AG10803 (cell line): ENCODE measurements around the gene AKT1.

ENCODE experiments used
- DNase-seq: peaks from one replicate; pipeline ENCODE4 v3.0.0; 2010; ENCODE audit warnings: low read depth
- H3K4me3 ChIP-seq: 2 replicates; pipeline ENCODE4 v1.5.1; 2011; ENCODE audit warnings: mild to moderate bottlenecking, low read length, control low read depth
- TF ChIP-seq, protein P1 (sequence below): conservative IDR thresholded peaks from 2 replicates; pipeline ENCODE4 v1.5.1; 2011; ENCODE audit warnings: mild to moderate bottlenecking, low read length, control low read depth, inconsistent platforms

AKT1 gene

DNA sequence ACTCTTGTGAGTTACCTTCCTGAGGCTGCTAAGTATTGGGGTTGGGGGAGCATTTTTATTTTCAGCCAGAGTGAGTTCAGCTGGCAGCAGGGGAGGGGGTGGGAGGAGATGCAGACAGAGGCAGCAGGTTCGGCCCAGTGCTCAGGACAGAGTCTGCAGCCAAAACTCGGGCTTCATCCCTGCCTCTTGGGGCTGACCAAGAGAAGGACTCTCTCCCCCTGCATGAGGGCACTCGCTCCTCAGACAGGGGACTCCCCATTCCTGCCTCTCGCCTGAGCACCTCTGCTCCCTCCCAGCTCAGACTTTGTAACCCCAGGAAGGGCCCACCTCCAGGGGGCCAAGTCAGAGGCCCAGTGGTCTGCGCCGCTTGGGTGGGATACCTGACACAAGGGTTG, 1.1 kb upstream of the AKT1 start:
- no peak overlapping the region for H3K4me3 ChIP-seq
- TF ChIP-seq, protein P1, sequence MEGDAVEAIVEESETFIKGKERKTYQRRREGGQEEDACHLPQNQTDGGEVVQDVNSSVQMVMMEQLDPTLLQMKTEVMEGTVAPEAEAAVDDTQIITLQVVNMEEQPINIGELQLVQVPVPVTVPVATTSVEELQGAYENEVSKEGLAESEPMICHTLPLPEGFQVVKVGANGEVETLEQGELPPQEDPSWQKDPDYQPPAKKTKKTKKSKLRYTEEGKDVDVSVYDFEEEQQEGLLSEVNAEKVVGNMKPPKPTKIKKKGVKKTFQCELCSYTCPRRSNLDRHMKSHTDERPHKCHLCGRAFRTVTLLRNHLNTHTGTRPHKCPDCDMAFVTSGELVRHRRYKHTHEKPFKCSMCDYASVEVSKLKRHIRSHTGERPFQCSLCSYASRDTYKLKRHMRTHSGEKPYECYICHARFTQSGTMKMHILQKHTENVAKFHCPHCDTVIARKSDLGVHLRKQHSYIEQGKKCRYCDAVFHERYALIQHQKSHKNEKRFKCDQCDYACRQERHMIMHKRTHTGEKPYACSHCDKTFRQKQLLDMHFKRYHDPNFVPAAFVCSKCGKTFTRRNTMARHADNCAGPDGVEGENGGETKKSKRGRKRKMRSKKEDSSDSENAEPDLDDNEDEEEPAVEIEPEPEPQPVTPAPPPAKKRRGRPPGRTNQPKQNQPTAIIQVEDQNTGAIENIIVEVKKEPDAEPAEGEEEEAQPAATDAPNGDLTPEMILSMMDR: no peak
- DNase-seq: no peak

DNA sequence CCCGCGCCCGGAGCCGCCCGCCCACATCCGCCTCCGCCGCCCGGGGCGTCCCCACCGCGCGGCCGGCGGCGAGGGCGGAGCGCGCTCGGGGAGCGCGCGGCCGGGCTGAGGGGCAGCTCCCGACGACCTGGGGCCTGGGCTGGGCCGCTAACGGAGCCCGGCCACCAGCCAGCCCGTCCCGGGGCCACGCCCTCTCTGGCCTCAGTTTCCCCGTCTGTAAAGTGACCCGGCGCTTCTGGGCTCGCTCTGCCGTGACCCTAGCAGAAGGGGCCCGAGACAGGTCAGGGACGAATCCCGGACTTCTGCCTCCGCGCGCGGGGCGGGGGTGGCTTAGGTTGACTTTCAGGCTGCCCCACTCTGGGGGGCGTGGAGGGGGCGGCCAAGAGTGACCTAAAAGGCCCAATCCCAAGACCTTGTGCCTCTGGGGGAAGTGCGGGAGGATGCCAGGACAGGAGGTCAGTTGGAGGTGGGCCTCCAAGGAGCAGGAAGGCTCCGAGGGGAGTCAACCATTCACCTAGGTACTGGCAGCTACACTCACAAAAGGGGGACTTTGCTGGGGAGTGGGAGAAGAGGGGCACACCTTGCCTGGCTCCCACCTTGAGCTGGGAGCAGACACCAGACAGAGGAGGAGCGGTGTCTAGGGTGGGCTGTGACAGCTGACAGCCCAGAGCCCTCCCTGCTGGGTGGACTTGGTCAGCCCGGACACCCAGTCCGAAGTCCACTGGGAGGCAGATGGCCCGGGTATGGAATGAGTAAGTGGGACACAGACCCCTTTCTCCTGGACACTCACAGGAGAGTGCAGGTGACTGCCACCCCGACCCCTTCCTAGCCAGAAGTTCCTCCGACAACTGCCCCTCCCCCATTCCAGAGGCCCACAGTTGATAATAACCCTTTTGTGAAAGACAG, 486 bp upstream of the AKT1 start:
- TF ChIP-seq, protein P1: no peak
- peak; percentile 46 for DNase-seq
- H3K4me3 ChIP-seq: peak overlapping the region; percentile 60

DNA sequence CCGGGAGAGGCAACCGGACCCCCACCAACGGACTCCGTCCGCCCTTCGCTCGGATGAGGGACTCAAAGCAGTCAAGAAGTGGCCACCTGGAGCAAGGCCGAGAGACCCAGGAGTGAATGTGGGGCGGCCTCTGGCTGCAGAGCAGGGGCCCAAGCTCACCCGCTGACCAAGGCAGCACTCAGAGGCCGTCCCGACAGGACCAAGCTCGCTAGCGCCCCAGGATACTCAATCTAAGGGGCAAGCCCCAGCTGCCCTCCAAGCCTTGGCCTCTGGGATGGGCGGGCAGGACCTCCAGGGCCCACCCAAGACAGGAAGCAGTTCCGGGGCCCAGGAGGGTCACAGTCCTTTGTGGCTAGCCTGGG, 936 bp downstream of the AKT1 start:
- TF ChIP-seq, protein P1: no peak
- peak; percentile 21 for DNase-seq

DNA sequence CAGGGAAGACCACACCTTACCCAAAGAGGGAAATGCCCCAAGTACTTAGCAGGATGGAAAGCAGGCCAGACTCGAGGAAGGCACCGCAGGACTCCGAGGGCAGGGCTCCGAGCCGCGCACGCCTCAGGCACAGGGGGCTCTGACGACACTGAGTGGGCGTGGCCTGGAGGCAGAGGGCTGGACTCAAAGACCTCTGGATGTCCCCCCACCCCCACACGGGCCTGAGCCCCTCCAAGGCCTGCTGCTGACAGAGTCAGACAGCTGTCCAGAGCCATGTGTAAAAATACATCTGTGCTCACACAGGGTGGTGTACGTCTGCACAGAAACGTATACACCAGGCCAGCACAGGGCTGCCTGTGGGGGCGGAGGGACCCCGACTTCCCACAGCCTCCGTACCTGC, 1.4 kb downstream of the AKT1 start:
- H3K4me3 ChIP-seq: peak overlapping the region; percentile 76

More for the DNA sequence above, 936 bp downstream of the AKT1 start:
- peak overlapping the region; percentile 76 for H3K4me3 ChIP-seq

DNA sequence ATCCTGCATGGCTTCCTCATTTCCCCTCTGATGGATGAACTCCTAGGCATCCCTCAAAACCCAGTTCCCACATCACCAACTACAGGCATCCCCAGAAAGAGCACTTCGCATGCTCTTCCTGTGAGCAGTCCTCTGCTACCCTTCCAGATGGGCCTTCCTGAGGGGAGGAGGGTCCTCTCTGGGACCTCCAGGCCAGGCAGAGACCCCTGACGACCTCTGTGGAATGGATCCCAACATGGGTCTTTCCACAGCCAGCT, 1.9 kb downstream of the AKT1 start:
- peak overlapping the region; percentile 76 for H3K4me3 ChIP-seq
- TF ChIP-seq, protein P1: no peak
- DNase-seq: no peak

More for the DNA sequence above, 1.4 kb downstream of the AKT1 start:
- TF ChIP-seq, protein P1: no peak
- peak; percentile 52 for DNase-seq

DNA sequence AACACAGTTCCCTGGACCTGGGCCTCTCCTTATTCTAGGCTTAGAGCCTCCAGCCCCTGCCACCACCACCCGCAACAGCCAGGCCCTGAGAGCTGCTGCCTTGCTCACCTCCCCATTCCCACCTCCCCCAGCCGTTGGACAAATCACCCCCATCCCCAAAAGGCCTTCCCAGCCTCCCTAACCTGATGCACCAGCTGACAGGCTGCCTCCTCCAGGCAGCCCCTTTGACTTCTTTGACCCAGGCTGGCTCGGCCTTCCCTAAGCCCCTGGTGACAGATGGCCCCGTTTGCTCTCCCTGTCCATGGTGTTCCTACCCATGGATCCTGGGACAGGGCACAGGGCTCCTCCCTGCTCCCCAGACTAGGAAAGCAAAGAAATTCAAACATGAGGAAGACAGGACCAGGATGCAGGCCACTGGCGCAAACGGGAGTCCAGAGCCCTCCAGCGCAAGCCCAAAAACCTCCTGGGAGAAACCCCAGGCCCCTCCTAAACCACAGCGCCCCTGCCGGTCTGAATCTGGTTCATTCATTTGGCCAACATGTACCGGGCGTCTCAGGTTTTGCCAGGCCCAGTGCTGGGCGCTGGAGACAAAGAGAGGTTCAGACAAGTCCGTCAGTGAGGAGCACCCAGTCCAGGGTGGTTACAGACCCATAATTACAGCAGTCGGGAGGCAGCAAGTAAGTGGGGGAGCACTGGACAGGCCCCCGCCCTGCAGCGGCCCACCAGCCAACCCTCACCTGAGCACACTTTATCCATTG, 2.4 kb downstream of the AKT1 start:
- DNase-seq: no peak
- peak overlapping the region; percentile 76; the same call in 1 of the 2 replicates for H3K4me3 ChIP-seq
- TF ChIP-seq, protein P1: 0 out of 2 replicates have a peak, but pooled peaks have one; percentile 5
